Breast epithelium (tissue), 3 donors: Measurements from ENCODE around the gene TBX6.
A peak's percentile ranks its signal among the peaks of the same experiment; 100 is the strongest.

Experiments used
- POLR2AphosphoS5 ChIP-seq, 3 donors: sonication (generic); formaldehyde crosslinking; IDR thresholded peaks; one replicate each; pipeline ENCODE4 v1.6.1; 2017; ENCODE audit warnings: antibody characterized with exemption in 3 of 3
- TF ChIP-seq, protein P1 (sequence below), 3 donors: fragments of 450-650 bp; IDR thresholded peaks; one replicate each; pipeline ENCODE4 v1.5.1; 2016 to 2017; ENCODE audit warnings: antibody characterized with exemption in 3 of 3, mild to moderate bottlenecking in 3 of 3, moderate library complexity in 3 of 3

DNA sequence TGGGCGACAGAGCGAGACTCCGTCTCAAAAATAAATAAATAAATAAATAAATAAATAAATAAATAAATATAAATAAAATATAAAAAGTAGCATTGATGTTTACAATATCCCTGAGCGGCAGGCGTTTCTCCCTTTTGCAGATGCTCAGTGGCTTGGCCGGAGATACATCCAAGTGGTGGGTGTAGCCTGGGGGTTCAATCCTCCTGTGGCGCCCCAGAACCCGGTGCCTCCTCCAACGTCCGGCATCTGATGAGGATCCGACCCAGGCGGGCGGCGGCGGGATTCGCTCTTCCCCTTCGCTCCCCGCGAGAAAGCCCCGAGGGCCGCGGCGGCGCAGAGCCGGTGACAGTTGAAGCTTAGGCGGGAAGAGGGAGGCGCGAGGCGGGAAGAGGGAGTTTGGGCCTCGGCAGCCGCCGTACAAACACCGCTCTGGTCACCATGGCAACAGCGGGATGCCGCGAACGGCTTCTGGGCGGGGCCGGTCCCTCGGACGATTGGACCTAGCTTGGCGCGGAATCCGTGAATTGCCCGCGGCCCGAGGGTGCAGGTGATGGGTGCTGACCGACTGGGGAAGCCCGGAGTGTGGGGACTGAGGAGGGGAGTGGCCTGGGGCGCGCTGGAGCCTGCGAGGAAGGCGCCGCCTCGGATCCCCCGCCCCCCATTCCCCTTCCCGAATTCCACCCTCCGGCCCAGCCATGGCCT, 38.9 kb downstream of the TBX6 start:
- peak; percentile 84 to 89 (median 85) for TF ChIP-seq POLR2AphosphoS5 (IDR thresholded peaks at IDR 0.05)
- TF ChIP-seq, protein P1, sequence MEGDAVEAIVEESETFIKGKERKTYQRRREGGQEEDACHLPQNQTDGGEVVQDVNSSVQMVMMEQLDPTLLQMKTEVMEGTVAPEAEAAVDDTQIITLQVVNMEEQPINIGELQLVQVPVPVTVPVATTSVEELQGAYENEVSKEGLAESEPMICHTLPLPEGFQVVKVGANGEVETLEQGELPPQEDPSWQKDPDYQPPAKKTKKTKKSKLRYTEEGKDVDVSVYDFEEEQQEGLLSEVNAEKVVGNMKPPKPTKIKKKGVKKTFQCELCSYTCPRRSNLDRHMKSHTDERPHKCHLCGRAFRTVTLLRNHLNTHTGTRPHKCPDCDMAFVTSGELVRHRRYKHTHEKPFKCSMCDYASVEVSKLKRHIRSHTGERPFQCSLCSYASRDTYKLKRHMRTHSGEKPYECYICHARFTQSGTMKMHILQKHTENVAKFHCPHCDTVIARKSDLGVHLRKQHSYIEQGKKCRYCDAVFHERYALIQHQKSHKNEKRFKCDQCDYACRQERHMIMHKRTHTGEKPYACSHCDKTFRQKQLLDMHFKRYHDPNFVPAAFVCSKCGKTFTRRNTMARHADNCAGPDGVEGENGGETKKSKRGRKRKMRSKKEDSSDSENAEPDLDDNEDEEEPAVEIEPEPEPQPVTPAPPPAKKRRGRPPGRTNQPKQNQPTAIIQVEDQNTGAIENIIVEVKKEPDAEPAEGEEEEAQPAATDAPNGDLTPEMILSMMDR (IDR thresholded peaks at IDR 0.05) = no peak
